SJSA1 (cell line): Measurements from ENCODE around the gene TMEM97. TPM values are rescaled to one million over a fixed set of nuclear protein-coding genes. Genes with fewer than 3 reads are reported as not detected.
A peak's percentile ranks its signal among the peaks of the same experiment; 100 is the strongest.

Experiments
- DNase-seq, 2 experiments: peaks; one replicate each; pipeline ENCODE4 v3.0.0-alpha.2; 2015 to 2020; ENCODE audit warnings: low spot score in 2 of 2, low read depth in 1 of 2
- H3K27ac ChIP-seq: fragments of 250-450 bp; sonication (Bioruptor Pico); 2 replicates; pipeline ENCODE4 v1.5.1; 2020; ENCODE audit warnings: mild to moderate bottlenecking, moderate library complexity
- H3K27me3 ChIP-seq: fragments of 250-450 bp; sonication (Bioruptor Pico); replicated peaks from 2 replicates; pipeline ENCODE4 v1.5.1; 2020; ENCODE audit warnings: mild to moderate bottlenecking, moderate library complexity
- H3K36me3 ChIP-seq: fragments of 250-450 bp; sonication (Bioruptor Pico); 2 replicates; pipeline ENCODE4 v1.5.1; 2020; ENCODE audit warnings: mild to moderate bottlenecking
- H3K4me1 ChIP-seq: fragments of 250-450 bp; sonication (Bioruptor Pico); replicated peaks from 2 replicates; pipeline ENCODE4 v1.6.1; 2021; ENCODE audit warnings: mild to moderate bottlenecking
- H3K4me3 ChIP-seq: fragments of 250-450 bp; sonication (Bioruptor Pico); 2 replicates; pipeline ENCODE4 v1.5.1; 2020; ENCODE audit warnings: mild to moderate bottlenecking
- H3K9me3 ChIP-seq: fragments of 250-450 bp; sonication (Bioruptor Pico); replicated peaks from 2 replicates; pipeline ENCODE4 v1.5.1; 2020; ENCODE audit warnings: mild to moderate bottlenecking
- total RNA-seq: library from RNA; depleted of rRNA; stranded (reverse); fragments of >200 nt; shearing (Covaris generic); gene quantifications from 2 replicates; pipeline ENCODE4 v1.2.3, GENCODE V29; 2014

The TMEM97 gene
- total RNA-seq, 1 experiment from 2014 or later, result 61.5 TPM

DNA sequence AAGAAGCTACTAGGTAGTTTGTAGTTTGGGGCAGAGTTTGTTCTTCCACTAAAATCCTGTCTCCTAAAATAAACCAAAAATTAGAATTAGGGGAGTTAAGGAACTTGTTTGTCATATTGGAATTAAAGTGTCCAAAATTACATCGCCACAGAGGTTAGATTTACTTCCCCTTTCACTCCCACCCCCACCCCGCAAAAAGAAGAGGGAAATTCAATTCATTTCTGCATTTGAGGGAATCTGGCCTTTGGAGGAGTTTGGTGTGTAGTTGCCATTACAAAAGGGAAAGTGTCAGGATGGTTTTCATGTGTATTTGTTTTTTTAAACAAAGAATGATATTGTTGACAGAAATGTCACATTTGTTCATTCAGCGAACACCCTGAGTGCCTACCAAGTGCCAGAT, 5.8 kb downstream of the TMEM97 start:
- peaks cover 43% of the 10 kb centered on the region for H3K36me3 ChIP-seq
- H3K27ac ChIP-seq, result no peak overlapping the region

GRCh38 chr17:28325211-28325610, 6.2 kb downstream of the TMEM97 start:
- H3K4me3 ChIP-seq, result no peak overlapping the region
- peaks cover 3% of the 10 kb centered on the region for H3K4me1 ChIP-seq
- no peaks in the 10 kb centered on the region for H3K9me3 ChIP-seq
- DNase-seq, result peak in 1 of 2 experiments; percentile 7
- H3K27ac ChIP-seq, result no peak overlapping the region
- no peaks in the 10 kb centered on the region for H3K27me3 ChIP-seq
- H3K36me3 ChIP-seq, result peaks cover 44% of the 10 kb centered on the region

More for the DNA sequence above, 5.8 kb downstream of the TMEM97 start:
- DNase-seq, result no peak
- Histone ChIP-seq H3K27me3 (no peaks in the 10 kb centered on the region), H3K9me3 (no peaks in the 10 kb centered on the region), H3K4me1 (peaks cover 7% of the 10 kb centered on the region), H3K4me3 (no peak overlapping the region)

DNA sequence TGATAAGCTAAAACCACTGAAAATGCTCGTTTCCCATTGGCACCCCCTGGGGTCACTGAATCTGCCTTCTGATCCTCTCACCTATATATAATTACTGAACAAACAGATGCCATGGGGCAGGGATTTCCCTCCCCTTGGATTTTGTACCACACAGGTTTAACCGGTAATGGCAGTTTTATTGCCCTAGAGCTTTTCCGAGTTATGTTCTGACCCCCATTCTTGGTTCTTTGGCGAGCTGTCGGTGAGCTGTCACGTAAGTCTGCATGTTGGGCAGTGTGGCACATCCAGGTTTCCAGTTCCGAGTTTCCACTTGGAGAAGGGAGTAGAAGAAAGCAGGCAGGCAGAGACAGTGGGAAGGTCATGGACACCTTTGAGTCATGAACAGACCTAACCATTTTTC, 7.1 kb downstream of the TMEM97 start:
- Histone ChIP-seq H3K27me3 (no peaks in the 10 kb centered on the region), H3K27ac (no peak overlapping the region), H3K36me3 (peaks cover 37% of the 10 kb centered on the region), H3K9me3 (no peaks in the 10 kb centered on the region), H3K4me1 (no peaks in the 10 kb centered on the region), H3K4me3 (no peak overlapping the region)
- no peak for DNase-seq

DNA sequence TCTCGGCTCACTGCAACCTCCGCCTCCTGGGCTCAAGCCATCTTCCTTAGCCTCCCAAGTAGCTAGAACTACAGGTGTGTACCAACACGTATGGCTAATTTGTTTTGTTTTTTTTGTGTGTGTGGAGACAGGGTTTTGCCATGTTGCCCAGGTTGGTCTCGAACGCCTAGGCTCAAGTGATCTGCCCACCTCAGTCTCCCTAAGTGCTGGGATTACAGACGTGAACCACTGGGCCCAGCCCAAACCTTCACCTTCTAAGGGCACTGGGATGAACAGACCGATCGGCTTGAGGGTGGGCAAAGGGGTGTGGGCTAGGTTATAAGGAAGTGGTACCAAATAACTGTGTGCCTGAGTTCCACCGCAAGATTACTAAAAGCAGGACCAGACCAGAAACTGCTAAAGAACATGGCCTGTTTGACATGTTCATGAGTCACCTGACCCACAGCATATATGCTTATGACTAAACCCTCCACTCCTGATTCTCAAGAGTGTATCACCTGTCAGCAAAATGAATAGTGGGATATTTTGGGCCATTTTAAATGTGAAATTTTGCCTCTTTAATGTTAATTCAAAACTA, 8.1 kb downstream of the TMEM97 start:
- H3K4me3 ChIP-seq, result no peak overlapping the region
- peaks cover 37% of the 10 kb centered on the region for H3K36me3 ChIP-seq
- no peaks in the 10 kb centered on the region for H3K27me3 ChIP-seq
- peak in 1 of 2 experiments; percentile 17 for DNase-seq
- no peaks in the 10 kb centered on the region for H3K9me3 ChIP-seq
- no peak overlapping the region for H3K27ac ChIP-seq
- H3K4me1 ChIP-seq, result no peaks in the 10 kb centered on the region

- no peaks in the 10 kb centered on the region for H3K4me1 ChIP-seq
- no peaks in the 10 kb centered on the region for H3K9me3 ChIP-seq
- peaks cover 37% of the 10 kb centered on the region for H3K36me3 ChIP-seq
- H3K27ac ChIP-seq, result no peak overlapping the region
- H3K4me3 ChIP-seq, result no peak overlapping the region
- no peak for DNase-seq
- no peaks in the 10 kb centered on the region for H3K27me3 ChIP-seq
These were observed 8.7 kb downstream of the TMEM97 start for GRCh38 chr17:28327709-28328108.

DNA sequence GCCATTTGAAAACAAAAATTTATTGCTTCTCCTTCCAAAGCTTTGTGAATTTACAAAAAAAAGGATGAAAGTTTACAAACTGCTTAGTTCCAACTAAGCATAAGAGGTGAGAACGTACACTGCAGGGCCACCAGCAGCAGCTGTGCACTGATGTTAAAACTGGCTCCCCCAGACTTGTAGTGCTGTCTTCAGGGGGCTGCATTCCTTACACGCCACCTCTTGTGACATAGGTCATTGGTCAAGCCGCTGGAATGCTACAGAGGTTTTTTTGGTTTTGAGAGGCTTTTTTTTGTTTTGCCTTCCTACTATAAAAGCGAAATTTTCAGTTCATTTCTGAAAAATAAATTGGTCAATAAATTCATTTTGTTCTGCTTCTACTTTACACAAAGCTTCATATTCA, 9.3 kb downstream of the TMEM97 start:
- peaks cover 37% of the 10 kb centered on the region for H3K36me3 ChIP-seq
- H3K9me3 ChIP-seq, result no peaks in the 10 kb centered on the region
- no peak for DNase-seq
- H3K4me1 ChIP-seq, result no peaks in the 10 kb centered on the region
- H3K4me3 ChIP-seq, result no peak overlapping the region
- H3K27me3 ChIP-seq, result no peaks in the 10 kb centered on the region
- H3K27ac ChIP-seq, result no peak overlapping the region

GRCh38 chr17:28330671-28331070, 11.7 kb downstream of the TMEM97 start:
- Histone ChIP-seq H3K27ac (no peak overlapping the region), H3K27me3 (no peaks in the 10 kb centered on the region), H3K4me1 (peaks cover 7% of the 10 kb centered on the region), H3K36me3 (peaks cover 40% of the 10 kb centered on the region), H3K9me3 (no peaks in the 10 kb centered on the region), H3K4me3 (no peak overlapping the region)
- no peak for DNase-seq

- no peak overlapping the region for H3K4me3 ChIP-seq
- H3K9me3 ChIP-seq, result no peaks in the 10 kb centered on the region
- H3K4me1 ChIP-seq, result peaks cover 13% of the 10 kb centered on the region
- no peaks in the 10 kb centered on the region for H3K27me3 ChIP-seq
- no peak for DNase-seq
- peaks cover 37% of the 10 kb centered on the region for H3K36me3 ChIP-seq
- H3K27ac ChIP-seq, result no peak overlapping the region
These were observed 13.0 kb downstream of the TMEM97 start for GRCh38 chr17:28331891-28332420.

- Histone ChIP-seq H3K36me3 (peaks cover 32% of the 10 kb centered on the region), H3K27ac (no peak overlapping the region)
These were observed 14.2 kb downstream of the TMEM97 start for GRCh38 chr17:28333083-28333746.

GRCh38 chr17:28334171-28334570, 15.2 kb downstream of the TMEM97 start:
- no peaks in the 10 kb centered on the region for H3K27me3 ChIP-seq
- peaks cover 26% of the 10 kb centered on the region for H3K4me1 ChIP-seq
- H3K27ac ChIP-seq, result no peak overlapping the region
- DNase-seq, result no peak
- peaks cover 23% of the 10 kb centered on the region for H3K36me3 ChIP-seq
- H3K9me3 ChIP-seq, result no peaks in the 10 kb centered on the region
- H3K4me3 ChIP-seq, result peak overlapping the region; percentile 65

More at GRCh38 chr17:28333083-28333746, 14.2 kb downstream of the TMEM97 start:
- Histone ChIP-seq H3K9me3 (no peaks in the 10 kb centered on the region), H3K4me1 (peaks cover 21% of the 10 kb centered on the region), H3K27me3 (no peaks in the 10 kb centered on the region), H3K4me3 (no peak overlapping the region)
- DNase-seq, result no peak

- H3K9me3 ChIP-seq, result no peaks in the 10 kb centered on the region
- H3K4me3 ChIP-seq, result peak overlapping the region; percentile 65
- DNase-seq, result no peak
- H3K36me3 ChIP-seq, result peaks cover 19% of the 10 kb centered on the region
- H3K27ac ChIP-seq, result peak overlapping the region; percentile 76
- H3K27me3 ChIP-seq, result no peaks in the 10 kb centered on the region
- H3K4me1 ChIP-seq, result peaks cover 26% of the 10 kb centered on the region
These were observed 15.7 kb downstream of the TMEM97 start for GRCh38 chr17:28334666-28335200.

- no peaks in the 10 kb centered on the region for H3K9me3 ChIP-seq
- peak; percentile 98 to 100 for DNase-seq
- H3K27ac ChIP-seq, result peak within 1 kb of the TSS; percentile 91
- peak within 1 kb of the TSS; percentile 65 for H3K4me3 ChIP-seq
- no peaks in the 10 kb centered on the region for H3K27me3 ChIP-seq
- H3K4me1 ChIP-seq, result peaks cover 26% of the 10 kb centered on the region
- peaks cover 23% of the 10 kb centered on the region; the same call in 1 of the 2 replicates for H3K36me3 ChIP-seq
These were observed 16.4 kb downstream of the TMEM97 start, which contains the start of the genes IFT20 and TNFAIP1 for GRCh38 chr17:28335201-28335958. Gene IFT20, minus strand, starts transcription at chr17:28335472. Its CDS starts 3,487 bp downstream, at chr17:28331985. Gene TNFAIP1, plus strand, starts transcription at chr17:28335761. Its CDS starts 3,761 bp downstream, at chr17:28339522.

DNA sequence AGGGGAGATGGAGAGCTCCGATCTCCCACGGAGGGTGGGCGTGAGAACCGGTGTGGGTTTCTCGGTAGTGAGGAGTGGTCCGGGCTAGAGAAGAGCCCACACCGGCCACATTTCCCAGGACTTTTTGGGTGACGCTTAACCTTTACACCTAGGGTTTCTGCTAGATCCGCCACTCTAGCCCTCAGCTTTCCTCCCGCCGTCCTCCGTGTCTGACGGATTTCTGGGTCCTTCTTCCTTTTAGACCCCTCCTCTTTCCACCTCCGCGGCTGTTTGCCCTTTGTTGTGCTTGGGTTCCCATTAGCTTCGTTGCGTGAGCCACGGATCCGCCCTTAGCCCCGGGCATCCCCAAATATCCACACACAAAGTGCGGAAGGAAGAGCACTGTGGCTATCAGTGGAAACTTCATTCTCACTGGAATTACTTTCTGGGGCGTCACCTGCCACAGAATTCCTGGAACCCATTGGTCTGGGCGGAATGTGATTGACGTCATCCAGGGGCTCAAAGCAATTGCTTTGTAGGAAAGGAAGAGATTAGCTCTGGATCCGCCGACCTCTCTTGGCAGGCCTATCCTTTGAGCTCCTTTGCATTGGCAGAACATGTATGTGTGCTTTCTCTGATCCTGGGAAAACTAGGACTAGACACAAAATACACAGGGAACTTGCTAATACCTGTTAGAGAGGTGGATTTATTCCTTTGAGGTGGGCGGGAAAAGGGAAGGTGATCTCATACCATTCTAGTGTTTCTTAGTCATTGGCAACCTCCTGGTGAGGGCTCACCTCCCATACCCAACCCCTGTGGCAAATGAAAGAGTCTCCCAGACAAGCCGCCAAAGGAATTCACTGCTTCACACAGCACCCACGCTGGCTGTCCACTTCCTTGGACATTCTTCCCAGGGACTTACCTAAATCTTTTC, 17.2 kb downstream of the TMEM97 start:
- Histone ChIP-seq H3K4me3 (peak overlapping the region; percentile 65), H3K27ac (peak overlapping the region; percentile 91), H3K9me3 (no peaks in the 10 kb centered on the region), H3K4me1 (peaks cover 26% of the 10 kb centered on the region), H3K27me3 (no peaks in the 10 kb centered on the region), H3K36me3 (peaks cover 31% of the 10 kb centered on the region)
- peak; percentile 79 to 82 for DNase-seq
